Measurements from ENCODE around the gene HNF1A. TPM values are rescaled to one million over a fixed set of nuclear protein-coding genes. Genes with fewer than 3 reads are reported as not detected.

HNF1A gene
- total RNA-seq, 4 donors from 2014 or later: not detected

DNA sequence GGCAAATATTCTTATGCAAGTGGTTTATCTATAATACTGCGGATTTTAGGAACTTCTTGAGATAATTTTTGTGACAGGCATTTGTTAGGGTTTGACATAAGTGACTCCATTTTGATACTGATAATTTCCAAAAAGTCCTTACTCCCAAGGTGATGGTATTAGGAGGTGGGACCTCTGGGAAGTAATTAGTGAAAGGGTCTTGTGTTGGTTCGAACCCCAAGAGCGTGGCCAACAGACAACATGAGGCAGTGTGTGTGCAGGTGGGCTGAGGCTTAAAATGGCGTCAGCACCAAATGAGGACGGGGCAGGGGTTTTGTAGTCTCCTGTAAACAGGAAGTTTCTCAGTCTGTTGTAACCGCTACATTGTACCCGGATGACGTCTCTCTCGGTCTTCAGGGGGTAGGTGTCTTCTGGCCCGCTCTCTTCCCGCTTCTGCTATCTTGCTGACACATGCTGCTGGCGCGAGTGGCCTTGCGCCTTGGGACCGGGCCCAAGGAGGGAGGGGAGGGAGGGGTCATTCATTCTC, 39.7 kb downstream of the HNF1A start:
- TF ChIP-seq, protein P1, sequence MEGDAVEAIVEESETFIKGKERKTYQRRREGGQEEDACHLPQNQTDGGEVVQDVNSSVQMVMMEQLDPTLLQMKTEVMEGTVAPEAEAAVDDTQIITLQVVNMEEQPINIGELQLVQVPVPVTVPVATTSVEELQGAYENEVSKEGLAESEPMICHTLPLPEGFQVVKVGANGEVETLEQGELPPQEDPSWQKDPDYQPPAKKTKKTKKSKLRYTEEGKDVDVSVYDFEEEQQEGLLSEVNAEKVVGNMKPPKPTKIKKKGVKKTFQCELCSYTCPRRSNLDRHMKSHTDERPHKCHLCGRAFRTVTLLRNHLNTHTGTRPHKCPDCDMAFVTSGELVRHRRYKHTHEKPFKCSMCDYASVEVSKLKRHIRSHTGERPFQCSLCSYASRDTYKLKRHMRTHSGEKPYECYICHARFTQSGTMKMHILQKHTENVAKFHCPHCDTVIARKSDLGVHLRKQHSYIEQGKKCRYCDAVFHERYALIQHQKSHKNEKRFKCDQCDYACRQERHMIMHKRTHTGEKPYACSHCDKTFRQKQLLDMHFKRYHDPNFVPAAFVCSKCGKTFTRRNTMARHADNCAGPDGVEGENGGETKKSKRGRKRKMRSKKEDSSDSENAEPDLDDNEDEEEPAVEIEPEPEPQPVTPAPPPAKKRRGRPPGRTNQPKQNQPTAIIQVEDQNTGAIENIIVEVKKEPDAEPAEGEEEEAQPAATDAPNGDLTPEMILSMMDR (IDR thresholded peaks at IDR 0.05; ENCODE audit: low read depth): no peak

DNA sequence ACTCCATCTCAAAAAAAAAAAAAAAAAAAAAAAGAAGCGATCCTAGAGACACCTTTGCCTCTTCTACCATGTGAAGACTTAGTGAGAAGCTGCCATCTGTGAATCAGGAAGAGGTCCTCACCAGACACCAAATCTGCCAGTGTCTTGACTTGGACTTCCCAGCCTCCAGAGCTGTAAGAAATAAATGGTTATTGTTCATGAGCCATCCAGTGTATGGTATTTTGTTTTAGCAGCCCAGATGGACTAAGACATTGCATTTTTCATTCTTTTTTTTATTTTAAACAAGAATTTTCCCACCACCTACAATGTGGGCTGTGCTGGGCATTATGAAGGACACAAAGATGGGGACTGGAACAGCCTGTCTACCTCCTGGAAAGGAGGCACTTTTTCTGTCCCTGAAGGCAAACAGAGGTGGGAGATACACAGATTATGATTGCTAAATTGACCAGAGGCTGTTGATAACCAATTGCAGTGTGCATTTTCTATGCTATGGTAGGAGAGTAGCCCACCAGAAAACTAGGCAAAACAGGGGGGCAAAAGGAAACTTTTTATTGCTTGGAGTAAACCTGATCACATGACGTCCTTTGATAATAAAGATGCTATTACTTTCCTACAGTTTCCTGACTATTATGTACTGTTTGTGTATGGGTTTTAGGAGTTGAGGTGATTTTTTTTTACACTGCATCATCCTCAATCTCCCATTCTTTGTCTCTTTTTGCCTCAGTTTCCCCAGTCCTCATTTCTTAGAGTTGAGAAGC, 40.7 kb downstream of the HNF1A start:
- TF ChIP-seq, protein P1 (IDR thresholded peaks at IDR 0.05; ENCODE audit: low read depth): no peak

DNA sequence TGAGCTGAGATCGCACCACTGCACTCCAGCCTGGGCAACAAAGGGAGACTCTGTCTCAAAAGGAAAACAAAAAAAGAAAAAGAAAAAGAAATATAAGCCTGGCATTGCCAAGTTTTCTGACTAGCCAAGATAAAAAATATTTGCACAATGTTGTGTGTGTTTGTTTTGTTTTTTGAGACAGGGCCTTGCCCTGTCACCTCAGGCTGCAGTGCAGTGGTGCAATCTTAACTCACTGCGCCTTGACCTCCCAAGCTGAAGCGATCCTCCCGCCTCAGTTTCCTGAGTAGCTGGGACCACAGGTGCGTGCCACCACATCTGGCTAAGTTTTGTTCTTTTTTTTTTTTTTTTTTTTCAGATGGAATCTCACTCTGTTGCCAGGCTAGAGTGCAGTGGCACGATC, 43.4 kb downstream of the HNF1A start:
- TF ChIP-seq, protein P1 (IDR thresholded peaks at IDR 0.05; ENCODE audit: low read depth): no peak

DNA sequence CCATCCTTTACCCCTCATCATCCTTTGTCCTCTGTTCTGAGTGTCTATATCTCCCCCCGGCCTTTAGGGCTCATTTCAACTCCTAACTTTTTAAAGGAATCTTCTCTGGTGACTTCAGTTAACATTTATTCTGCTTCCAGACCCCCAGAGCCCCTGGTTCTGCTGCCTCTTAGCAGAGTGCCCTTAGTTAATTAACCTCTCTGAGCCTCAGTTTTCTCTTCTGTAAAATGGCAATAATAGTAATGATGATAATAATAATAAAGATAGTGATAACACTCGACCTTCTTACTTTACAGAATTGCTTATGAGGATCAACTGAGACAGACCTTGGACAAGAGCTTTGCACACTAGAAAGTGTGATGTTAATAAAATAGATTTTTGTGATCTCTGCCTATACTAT, 44.4 kb downstream of the HNF1A start:
- TF ChIP-seq, protein P1 (IDR thresholded peaks at IDR 0.05; ENCODE audit: low read depth): no peak

DNA sequence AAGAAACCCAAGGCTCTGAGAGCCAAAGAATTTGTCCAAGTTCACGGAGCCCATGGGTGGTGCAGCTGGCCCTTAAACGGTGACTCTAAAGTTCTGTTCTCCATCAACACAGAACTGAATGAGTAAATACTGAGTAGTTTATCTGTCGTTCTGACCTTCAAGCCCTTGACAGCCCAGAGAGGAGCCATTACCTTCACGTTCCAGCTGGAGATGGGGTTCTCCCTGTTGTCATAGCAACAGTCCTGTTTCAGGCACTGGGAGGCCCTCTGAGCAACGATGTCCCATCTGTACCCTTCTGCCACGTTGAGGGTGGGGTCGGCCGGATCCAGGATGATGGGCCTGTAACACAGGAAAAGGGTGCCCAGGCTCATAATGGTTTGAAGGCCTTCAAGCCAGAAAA, 45.5 kb downstream of the HNF1A start:
- TF ChIP-seq, protein P1 (IDR thresholded peaks at IDR 0.05; ENCODE audit: low read depth): no peak

DNA sequence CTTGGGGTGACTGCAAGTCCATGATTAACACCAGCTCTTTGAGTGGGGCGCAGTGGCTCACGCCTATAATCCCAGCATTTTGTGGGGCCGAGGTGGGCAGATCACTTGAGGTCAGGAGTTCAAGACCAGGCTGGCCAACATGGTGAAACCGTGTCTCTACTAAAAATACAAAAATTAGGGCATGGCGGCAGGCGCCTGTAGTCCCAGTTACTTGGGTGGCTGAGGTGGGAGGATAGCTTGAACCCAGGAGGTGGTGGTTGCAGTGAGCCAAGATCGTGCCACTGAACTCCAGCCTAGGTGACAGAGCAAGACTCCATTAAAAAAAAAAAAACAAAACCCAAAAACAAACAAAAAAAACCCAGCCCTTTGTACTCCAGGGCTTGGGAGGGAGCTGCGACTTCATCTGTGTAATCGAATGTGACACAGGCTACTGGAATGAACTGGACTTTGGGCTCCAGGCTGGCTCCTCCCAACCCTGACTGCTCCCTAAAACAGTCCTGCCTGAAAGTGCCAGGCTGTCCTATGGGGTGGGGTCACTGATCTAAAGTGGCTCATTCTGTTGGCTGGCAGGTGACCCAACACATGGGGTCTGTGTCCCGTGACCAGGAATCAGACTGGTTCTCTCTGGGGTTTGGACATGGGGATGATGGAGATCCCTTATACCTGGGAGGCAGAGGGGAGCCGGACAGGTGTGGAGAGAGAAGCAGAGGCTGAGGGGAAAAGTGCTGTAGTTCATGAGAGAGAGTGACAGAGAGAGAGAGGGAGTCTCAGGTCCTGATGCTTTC, 47.3 kb downstream of the HNF1A start:
- TF ChIP-seq, protein P1 (IDR thresholded peaks at IDR 0.05; ENCODE audit: low read depth): no peak

Data from subcutaneous adipose tissue (tissue), 4 donors.